ENCODE results near the gene NOL4L.

Gene NOL4L

GRCh38 chr20:32400476-32400875, 184.7 kb downstream of the NOL4L start:
- H3K4me3 ChIP-seq (ENCODE audit: low read depth in 1 of 2, low read length in 1 of 2) = no peak overlapping the region
- no peaks in the 10 kb centered on the region for H3K27me3 ChIP-seq
- H3K36me3 ChIP-seq = no peaks in the 10 kb centered on the region
- TF ChIP-seq CTCF (IDR thresholded peaks at IDR 0.05) = no peak
- no peak overlapping the region for H3K27ac ChIP-seq
- no peaks in the 10 kb centered on the region for H3K9me3 ChIP-seq
- no peaks in the 10 kb centered on the region for H3K4me1 ChIP-seq (ENCODE audit: control insufficient read depth in 1 of 2, insufficient read depth in 1 of 2, low read depth in 1 of 2, low read length in 1 of 2)

GRCh38 chr20:32397567-32398084, 187.5 kb downstream of the NOL4L start:
- Histone ChIP-seq H3K4me1 (ENCODE audit: control insufficient read depth in 1 of 2, insufficient read depth in 1 of 2, low read depth in 1 of 2, low read length in 1 of 2) (no peaks in the 10 kb centered on the region), H3K4me3 (ENCODE audit: low read depth in 1 of 2, low read length in 1 of 2) (no peak overlapping the region), H3K27ac (no peak overlapping the region), H3K9me3 (no peaks in the 10 kb centered on the region), H3K27me3 (no peaks in the 10 kb centered on the region), H3K36me3 (no peaks in the 10 kb centered on the region)
- TF ChIP-seq CTCF (IDR thresholded peaks at IDR 0.05) = no peak

GRCh38 chr20:32396646-32397160, 188.4 kb downstream of the NOL4L start:
- Histone ChIP-seq H3K4me3 (ENCODE audit: low read depth in 1 of 2, low read length in 1 of 2) (no peak overlapping the region), H3K36me3 (no peaks in the 10 kb centered on the region), H3K4me1 (ENCODE audit: control insufficient read depth in 1 of 2, insufficient read depth in 1 of 2, low read depth in 1 of 2, low read length in 1 of 2) (no peaks in the 10 kb centered on the region), H3K27ac (no peak overlapping the region), H3K27me3 (no peaks in the 10 kb centered on the region), H3K9me3 (no peaks in the 10 kb centered on the region)
- no peak for TF ChIP-seq CTCF (IDR thresholded peaks at IDR 0.05)

GRCh38 chr20:32395066-32395465, 190.1 kb downstream of the NOL4L start:
- Histone ChIP-seq H3K27ac (no peak overlapping the region), H3K36me3 (no peaks in the 10 kb centered on the region), H3K4me3 (ENCODE audit: low read depth in 1 of 2, low read length in 1 of 2) (no peak overlapping the region), H3K4me1 (ENCODE audit: control insufficient read depth in 1 of 2, insufficient read depth in 1 of 2, low read depth in 1 of 2, low read length in 1 of 2) (no peaks in the 10 kb centered on the region), H3K9me3 (no peaks in the 10 kb centered on the region), H3K27me3 (no peaks in the 10 kb centered on the region)
- no peak for TF ChIP-seq CTCF (IDR thresholded peaks at IDR 0.05)
